HL-60 (cell line): Measurements from ENCODE around the gene NOTCH2.

ENCODE experiments used
- DNase-seq, 2 experiments: peaks; one replicate each; pipeline ENCODE4 v3.0.0-alpha.2; 2010 to 2020; ENCODE audit warnings: low read depth in 1 of 2, low spot score in 1 of 2
- H3K27ac ChIP-seq: fragments of 250-450 bp; sonication (Bioruptor Pico); replicated peaks from 2 replicates; pipeline ENCODE4 v1.5.1; 2020; ENCODE audit warnings: mild to moderate bottlenecking, moderate library complexity
- H3K27me3 ChIP-seq: fragments of 250-450 bp; sonication (Bioruptor Pico); 2 replicates; pipeline ENCODE4 v1.5.1; 2021; ENCODE audit warnings: mild to moderate bottlenecking, moderate library complexity; ENCODE audit not compliant: insufficient read depth, poor library complexity, severe bottlenecking
- H3K4me3 ChIP-seq: replicated peaks from 2 replicates; pipeline ENCODE4 v1.5.1; 2011; ENCODE audit warnings: mild to moderate bottlenecking, control low read depth, low read length; ENCODE audit not compliant: insufficient read depth
- CTCF ChIP-seq: IDR thresholded peaks from one replicate; pipeline ENCODE4 v1.5.1; 2011; ENCODE audit warnings: low read length, control low read depth, inconsistent platforms; ENCODE audit not compliant: insufficient read depth
- GABPA ChIP-seq: IDR thresholded peaks from 2 replicates; pipeline ENCODE4 v1.6.1; 2012; ENCODE audit warnings: low read depth
- POLR2AphosphoS5 ChIP-seq: IDR thresholded peaks from 2 replicates; pipeline ENCODE4 v1.6.1; 2012; ENCODE audit warnings: low read depth
- SPI1 ChIP-seq: IDR thresholded peaks from 2 replicates; pipeline ENCODE4 v1.6.1; 2012; ENCODE audit warnings: low read depth, mild to moderate bottlenecking, borderline replicate concordance
- TF ChIP-seq, protein P1 (sequence below): IDR thresholded peaks from 2 replicates; pipeline ENCODE4 v1.6.1; 2012; ENCODE audit warnings: low read depth; ENCODE audit not compliant: insufficient replicate concordance

The NOTCH2 gene

GRCh38 chr1:119908661-119909060 is 160.8 kb downstream of the NOTCH2 start:
- no peak for TF ChIP-seq POLR2AphosphoS5
- TF ChIP-seq CTCF, result no peak
- TF ChIP-seq GABPA, result no peak
- TF ChIP-seq, protein P1, sequence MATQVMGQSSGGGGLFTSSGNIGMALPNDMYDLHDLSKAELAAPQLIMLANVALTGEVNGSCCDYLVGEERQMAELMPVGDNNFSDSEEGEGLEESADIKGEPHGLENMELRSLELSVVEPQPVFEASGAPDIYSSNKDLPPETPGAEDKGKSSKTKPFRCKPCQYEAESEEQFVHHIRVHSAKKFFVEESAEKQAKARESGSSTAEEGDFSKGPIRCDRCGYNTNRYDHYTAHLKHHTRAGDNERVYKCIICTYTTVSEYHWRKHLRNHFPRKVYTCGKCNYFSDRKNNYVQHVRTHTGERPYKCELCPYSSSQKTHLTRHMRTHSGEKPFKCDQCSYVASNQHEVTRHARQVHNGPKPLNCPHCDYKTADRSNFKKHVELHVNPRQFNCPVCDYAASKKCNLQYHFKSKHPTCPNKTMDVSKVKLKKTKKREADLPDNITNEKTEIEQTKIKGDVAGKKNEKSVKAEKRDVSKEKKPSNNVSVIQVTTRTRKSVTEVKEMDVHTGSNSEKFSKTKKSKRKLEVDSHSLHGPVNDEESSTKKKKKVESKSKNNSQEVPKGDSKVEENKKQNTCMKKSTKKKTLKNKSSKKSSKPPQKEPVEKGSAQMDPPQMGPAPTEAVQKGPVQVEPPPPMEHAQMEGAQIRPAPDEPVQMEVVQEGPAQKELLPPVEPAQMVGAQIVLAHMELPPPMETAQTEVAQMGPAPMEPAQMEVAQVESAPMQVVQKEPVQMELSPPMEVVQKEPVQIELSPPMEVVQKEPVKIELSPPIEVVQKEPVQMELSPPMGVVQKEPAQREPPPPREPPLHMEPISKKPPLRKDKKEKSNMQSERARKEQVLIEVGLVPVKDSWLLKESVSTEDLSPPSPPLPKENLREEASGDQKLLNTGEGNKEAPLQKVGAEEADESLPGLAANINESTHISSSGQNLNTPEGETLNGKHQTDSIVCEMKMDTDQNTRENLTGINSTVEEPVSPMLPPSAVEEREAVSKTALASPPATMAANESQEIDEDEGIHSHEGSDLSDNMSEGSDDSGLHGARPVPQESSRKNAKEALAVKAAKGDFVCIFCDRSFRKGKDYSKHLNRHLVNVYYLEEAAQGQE, result no peak
- no peak for TF ChIP-seq SPI1
- Histone ChIP-seq H3K4me3 (no peak overlapping the region), H3K27me3 (no peaks in the 10 kb centered on the region), H3K27ac (no peak overlapping the region)
- DNase-seq, result no peak

DNA sequence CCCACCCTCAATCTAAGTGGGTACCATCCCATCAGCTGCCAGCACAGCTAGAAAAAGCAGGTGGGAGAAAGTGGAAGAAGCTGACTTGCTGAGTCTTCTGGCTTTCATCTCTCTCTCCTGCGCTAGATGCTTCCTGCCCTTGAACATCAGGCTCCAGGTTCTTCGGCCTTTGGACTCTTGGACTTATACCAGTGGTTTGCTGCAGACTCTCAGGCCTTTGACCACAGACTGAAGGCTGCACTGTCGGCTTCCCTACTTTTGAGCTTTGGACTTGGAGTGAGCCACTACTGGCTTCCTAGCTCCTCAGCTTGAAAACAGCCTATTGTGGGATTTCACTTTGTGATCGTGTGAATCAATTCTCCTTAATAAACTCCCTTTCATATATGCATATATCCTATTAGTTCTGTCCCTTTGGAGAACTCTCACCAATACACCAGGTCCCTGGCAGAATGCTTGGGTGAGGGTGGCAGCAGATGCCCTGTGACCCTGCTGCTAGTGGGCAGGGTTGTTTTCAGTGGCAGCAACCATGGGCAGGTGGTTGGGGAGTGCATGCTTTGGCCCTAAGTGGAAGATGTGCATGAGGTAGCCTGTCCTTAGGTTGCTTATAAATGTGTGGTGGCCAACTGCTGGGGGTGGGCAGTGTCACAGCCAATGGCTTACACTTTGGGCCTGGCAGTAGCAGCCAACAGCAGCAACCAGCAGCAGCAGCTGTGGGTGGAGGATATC is 162.4 kb downstream of the NOTCH2 start:
- Histone ChIP-seq H3K27ac (no peak overlapping the region), H3K4me3 (no peak overlapping the region), H3K27me3 (no peaks in the 10 kb centered on the region)
- TF ChIP-seq POLR2AphosphoS5 (no peak), GABPA (no peak), CTCF (no peak), SPI1 (no peak)
- TF ChIP-seq, protein P1, result no peak
- no peak for DNase-seq

DNA sequence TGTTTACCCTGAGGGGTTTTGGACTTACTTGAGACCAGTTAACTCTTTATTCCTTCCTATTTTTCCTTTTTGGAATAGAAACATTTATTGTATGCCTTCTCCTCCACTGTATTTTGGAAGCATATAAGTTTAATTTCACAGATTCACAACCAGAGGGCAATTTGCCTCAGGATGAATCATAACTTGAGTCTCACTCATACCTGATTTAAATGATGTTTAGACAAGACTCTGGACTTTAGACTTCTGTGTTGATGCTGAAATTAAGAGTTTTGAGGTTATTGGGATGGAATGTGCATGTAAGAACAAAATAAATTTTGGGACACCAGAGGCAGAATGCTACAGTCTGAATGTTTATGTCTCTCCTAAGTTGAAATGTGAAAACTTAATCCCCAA is 166.0 kb downstream of the NOTCH2 start:
- TF ChIP-seq, protein P1, result no peak
- TF ChIP-seq GABPA (no peak), SPI1 (no peak), POLR2AphosphoS5 (no peak), CTCF (no peak)
- no peak for DNase-seq
- Histone ChIP-seq H3K27ac (no peak overlapping the region), H3K4me3 (no peak overlapping the region), H3K27me3 (no peaks in the 10 kb centered on the region)
